ENCODE data around the gene UXT. TPM values are rescaled to one million over a fixed set of nuclear protein-coding genes. Genes with fewer than 3 reads are reported as not detected.

Gene UXT
- total and polyA plus RNA-seq, 2 donors (not counting 3 experiments of a cell fraction or from before 2014, with no cell fraction given) = 91.2 to 153 TPM

- dilution Hi-C loops (cut with MboI; ENCODE audit: extremely low pct_ligation_motif_present, low sequenced_read_pairs) (no loop called here), intact Hi-C loops (cut with micrococcal nuclease) (no loop called here)
- no peak for FAIRE-seq
- TF ChIP-seq POLR2A (IDR thresholded peaks at IDR 0.05; ENCODE audit: low read depth, low read length) (no peak), MYC (IDR thresholded peaks at IDR 0.05; ENCODE audit: low read depth, low read length) (no peak), CTCF (IDR thresholded peaks at IDR 0.05; ENCODE audit: extremely low read depth in 1 of 2, insufficient read depth in 1 of 2, low read depth in 1 of 2, low read length in 2 of 2) (no peak), FOS (IDR thresholded peaks at IDR 0.05; ENCODE audit: borderline replicate concordance, insufficient read depth, low read length) (no peak), EZH2 (IDR thresholded peaks at IDR 0.05; ENCODE audit: borderline replicate concordance, low read depth, low read length, severe bottlenecking) (no peak), POLR2AphosphoS5 (IDR thresholded peaks at IDR 0.05; ENCODE audit: insufficient read depth, low read depth, low read length) (no peak), GATA2 (IDR thresholded peaks at IDR 0.05; ENCODE audit: insufficient read depth, insufficient read length, low read depth, low read length) (no peak), MAX (IDR thresholded peaks at IDR 0.05; ENCODE audit: insufficient read depth, insufficient read length) (no peak), JUN (IDR thresholded peaks at IDR 0.05; ENCODE audit: borderline replicate concordance, insufficient read depth, insufficient read length, low read depth) (no peak)
- DNase-seq (ENCODE audit: low read depth, low spot score) = no peak
- no peak overlapping the region for H3K4me2 ChIP-seq (ENCODE audit: insufficient read depth, low read length)
- no peak overlapping the region for H3K27ac ChIP-seq (ENCODE audit: insufficient read depth, low read depth, low read length)
- H3K4me3 ChIP-seq (replicated peaks in 1 of 3; ENCODE audit: insufficient read depth in 1 of 3, low read depth in 1 of 3, low read length in 3 of 3) = no peak overlapping the region
- H3K27me3 ChIP-seq (ENCODE audit: control insufficient read depth in 2 of 2, insufficient read depth in 2 of 2, low read length in 2 of 2) = peaks cover 0 to 5% of the 10 kb centered on the region in 2 experiments
- H3K9ac ChIP-seq (replicated peaks; ENCODE audit: extremely low read depth, insufficient read depth, low read length) = no peak overlapping the region
- H4K20me1 ChIP-seq (replicated peaks; ENCODE audit: control insufficient read depth, extremely low read depth, insufficient read depth, low read length) = no peaks in the 10 kb centered on the region
- H3K9me1 ChIP-seq (replicated peaks; ENCODE audit: control insufficient read depth, extremely low read depth, insufficient read depth, low read length) = no peaks in the 10 kb centered on the region
- no TSS peak for BruUV-seq (replicated peaks)
- no peaks in the 10 kb centered on the region for H3K4me1 ChIP-seq (ENCODE audit: control insufficient read depth, extremely low read depth, insufficient read depth, low read length)
- no peaks in the 10 kb centered on the region for H3K79me2 ChIP-seq (ENCODE audit: control insufficient read depth, insufficient read depth, low read length)
- H2AFZ ChIP-seq (ENCODE audit: low read depth, low read length) = no peak overlapping the region
- ChIA-PET POLR2A (no interaction called here), CTCF (no interaction called here)
- H3K36me3 ChIP-seq (ENCODE audit: control insufficient read depth in 2 of 2, extremely low read depth in 1 of 2, insufficient read depth in 2 of 2, low read length in 2 of 2) = no peaks in the 10 kb centered on the region
- H3K9me3 ChIP-seq (replicated peaks; ENCODE audit: control insufficient read depth, insufficient read depth, low read length) = no peaks in the 10 kb centered on the region
These were observed 51.9 kb downstream of the UXT start for GRCh38 chrX:47607091-47607490.

Measured in endothelial cell of umbilical vein (primary cell).